ENCODE data around the gene GATAD2A.
"Not testable (repeated sequence)": the region's sequence is repeated elsewhere in the genome, so short reads cannot be mapped to it uniquely, and the experiment has no call there.

The GATAD2A gene

GRCh38 chr19:19453125-19453454, 47.6 kb downstream of the GATAD2A start:
- Mint-ChIP-seq H3K4me1 (peaks cover 72% of the 10 kb centered on the region), H3K9me3 (no peaks in the 10 kb centered on the region), H3K27me3 (no peaks in the 10 kb centered on the region), H3K4me3 (no peak overlapping the region), H3K27ac (peak overlapping the region; percentile 28), H3K36me3 (peaks cover 20% of the 10 kb centered on the region)
- CTCF ChIA-PET = no interaction called here
- DNase-seq = no peak

GRCh38 chr19:19455166-19455919, 49.9 kb downstream of the GATAD2A start:
- H3K4me1 Mint-ChIP-seq = peaks cover 76% of the 10 kb centered on the region
- H3K36me3 Mint-ChIP-seq = peaks cover 22% of the 10 kb centered on the region
- H3K4me3 Mint-ChIP-seq, CTCF ChIA-PET, H3K9me3 Mint-ChIP-seq, DNase-seq, H3K27me3 Mint-ChIP-seq: not testable (repeated sequence)
- H3K27ac Mint-ChIP-seq = peak overlapping the region; percentile 69

GRCh38 chr19:19457671-19458070, 52.2 kb downstream of the GATAD2A start:
- DNase-seq = no peak
- peaks cover 20% of the 10 kb centered on the region for H3K36me3 Mint-ChIP-seq
- H3K4me1 Mint-ChIP-seq = peaks cover 81% of the 10 kb centered on the region
- H3K9me3 Mint-ChIP-seq = no peaks in the 10 kb centered on the region
- CTCF ChIA-PET = interaction anchor here (1.2 to 2.9 kb wide), 2 partner anchors 18 to 33 kb away, joined by 5 to 12 read pairs; no protein-coding TSS in a partner anchor
- no peaks in the 10 kb centered on the region for H3K27me3 Mint-ChIP-seq
- H3K27ac Mint-ChIP-seq = peak overlapping the region; percentile 99
- H3K4me3 Mint-ChIP-seq = no peak overlapping the region

GRCh38 chr19:19458110-19458816, 52.8 kb downstream of the GATAD2A start:
- DNase-seq = no peak
- Mint-ChIP-seq H3K27ac (peak overlapping the region; percentile 99), H3K9me3 (no peaks in the 10 kb centered on the region), H3K27me3 (no peaks in the 10 kb centered on the region), H3K4me1 (peaks cover 82% of the 10 kb centered on the region), H3K4me3 (peak overlapping the region; percentile 80), H3K36me3 (peaks cover 23% of the 10 kb centered on the region)
- CTCF ChIA-PET = interaction anchor here (0.6 to 2.9 kb wide), 3 partner anchors 18 to 890 kb away, joined by 3 to 12 read pairs (median 5); no protein-coding TSS in a partner anchor

- no peak for DNase-seq
- H3K36me3 Mint-ChIP-seq = peaks cover 23% of the 10 kb centered on the region
- H3K9me3 Mint-ChIP-seq = no peaks in the 10 kb centered on the region
- H3K27me3 Mint-ChIP-seq = no peaks in the 10 kb centered on the region
- CTCF ChIA-PET = interaction anchor here (0.6 to 2.9 kb wide), 4 partner anchors 17 to 891 kb away, joined by 3 to 12 read pairs (median 5); no protein-coding TSS in a partner anchor
- H3K27ac Mint-ChIP-seq = peak overlapping the region; percentile 99
- peak overlapping the region; percentile 80 for H3K4me3 Mint-ChIP-seq
- H3K4me1 Mint-ChIP-seq = peaks cover 86% of the 10 kb centered on the region
Measured at GRCh38 chr19:19459073-19459472, 53.6 kb downstream of the GATAD2A start.

GRCh38 chr19:19459707-19460251, 54.3 kb downstream of the GATAD2A start:
- peak overlapping the region; percentile 99 for H3K27ac Mint-ChIP-seq
- H3K36me3 Mint-ChIP-seq = peaks cover 29% of the 10 kb centered on the region
- CTCF ChIA-PET = interaction anchor here (0.7 to 2.9 kb wide), 3 partner anchors 11 to 31 kb away, joined by 3 to 12 read pairs (median 5); no protein-coding TSS in a partner anchor
- peak; percentile 83 for DNase-seq
- peak overlapping the region; percentile 80 for H3K4me3 Mint-ChIP-seq
- H3K4me1 Mint-ChIP-seq = peaks cover 84% of the 10 kb centered on the region
- H3K9me3 Mint-ChIP-seq = no peaks in the 10 kb centered on the region
- no peaks in the 10 kb centered on the region for H3K27me3 Mint-ChIP-seq

- Mint-ChIP-seq H3K27me3 (no peaks in the 10 kb centered on the region), H3K36me3 (peaks cover 35% of the 10 kb centered on the region), H3K4me3 (peak overlapping the region; percentile 80), H3K27ac (peak overlapping the region; percentile 99), H3K4me1 (peaks cover 86% of the 10 kb centered on the region), H3K9me3 (peaks cover 2% of the 10 kb centered on the region)
- DNase-seq = no peak
- CTCF ChIA-PET = interaction anchor here (0.9 to 2.9 kb wide), 2 partner anchors 16 to 30 kb away, joined by 5 to 12 read pairs; no protein-coding TSS in a partner anchor
Measured at GRCh38 chr19:19460258-19460731, 54.8 kb downstream of the GATAD2A start.

GRCh38 chr19:19460761-19461265, 55.3 kb downstream of the GATAD2A start:
- H3K27me3 Mint-ChIP-seq = no peaks in the 10 kb centered on the region
- peaks cover 39% of the 10 kb centered on the region for H3K36me3 Mint-ChIP-seq
- H3K4me1 Mint-ChIP-seq = peaks cover 84% of the 10 kb centered on the region
- H3K9me3 Mint-ChIP-seq = peaks cover 3% of the 10 kb centered on the region
- H3K27ac Mint-ChIP-seq = peak overlapping the region; percentile 99
- CTCF ChIA-PET = no interaction called here
- peak; percentile 78 for DNase-seq
- peak overlapping the region; percentile 80 for H3K4me3 Mint-ChIP-seq

- H3K9me3 Mint-ChIP-seq = peaks cover 8% of the 10 kb centered on the region
- no peak for DNase-seq
- H3K27me3 Mint-ChIP-seq = no peaks in the 10 kb centered on the region
- H3K4me3 Mint-ChIP-seq = peak overlapping the region; percentile 80
- peaks cover 41% of the 10 kb centered on the region for H3K36me3 Mint-ChIP-seq
- peak overlapping the region; percentile 99 for H3K27ac Mint-ChIP-seq
- CTCF ChIA-PET = interaction anchor here (0.9 kb wide), 1 partner anchor 29 kb away, joined by 4 read pairs; no protein-coding TSS in a partner anchor
- peaks cover 83% of the 10 kb centered on the region for H3K4me1 Mint-ChIP-seq
Measured at GRCh38 chr19:19461306-19461670, 55.8 kb downstream of the GATAD2A start.

GRCh38 chr19:19461671-19462622, 56.5 kb downstream of the GATAD2A start:
- DNase-seq = peak; percentile 57
- peak overlapping the region; percentile 80 for H3K4me3 Mint-ChIP-seq
- peak overlapping the region; percentile 99 for H3K27ac Mint-ChIP-seq
- no peaks in the 10 kb centered on the region for H3K27me3 Mint-ChIP-seq
- H3K9me3 Mint-ChIP-seq = peaks cover 14% of the 10 kb centered on the region
- CTCF ChIA-PET = interaction anchor here (0.9 kb wide), 2 partner anchors 28 to 287 kb away, joined by 3 to 4 read pairs; no protein-coding TSS in a partner anchor
- H3K4me1 Mint-ChIP-seq = peaks cover 78% of the 10 kb centered on the region
- H3K36me3 Mint-ChIP-seq = peaks cover 45% of the 10 kb centered on the region

- H3K27me3 Mint-ChIP-seq = no peaks in the 10 kb centered on the region
- DNase-seq = no peak
- H3K9me3 Mint-ChIP-seq = peaks cover 28% of the 10 kb centered on the region
- peaks cover 65% of the 10 kb centered on the region for H3K4me1 Mint-ChIP-seq
- CTCF ChIA-PET = interaction anchor here (0.9 to 1.3 kb wide), 2 partner anchors 20 to 289 kb away, joined by 3 read pairs; no protein-coding TSS in a partner anchor
- no peak overlapping the region for H3K4me3 Mint-ChIP-seq
- H3K36me3 Mint-ChIP-seq = peaks cover 49% of the 10 kb centered on the region
- peak overlapping the region; percentile 99 for H3K27ac Mint-ChIP-seq
Measured at GRCh38 chr19:19463348-19464117, 58.1 kb downstream of the GATAD2A start.

- H3K36me3 Mint-ChIP-seq = peaks cover 51% of the 10 kb centered on the region
- H3K4me3 Mint-ChIP-seq = no peak overlapping the region
- no peak for DNase-seq
- H3K4me1 Mint-ChIP-seq = peaks cover 58% of the 10 kb centered on the region
- CTCF ChIA-PET = no interaction called here
- H3K9me3 Mint-ChIP-seq = peaks cover 33% of the 10 kb centered on the region
- H3K27me3 Mint-ChIP-seq = no peaks in the 10 kb centered on the region
- no peak overlapping the region for H3K27ac Mint-ChIP-seq
Measured at GRCh38 chr19:19464339-19465098, 59.0 kb downstream of the GATAD2A start.
